ENCODE results near the gene PPIL1. TPM values are rescaled to one million over a fixed set of nuclear protein-coding genes. Genes with fewer than 3 reads are reported as not detected.

PPIL1 gene
- total RNA-seq, 2 experiments from 2014 or later = 34.5 to 35.6 TPM

GRCh38 chr6:36840432-36841403 lies 33.9 kb downstream of the PPIL1 start:
- intact Hi-C loops (cut with micrococcal nuclease) = no loop called here

GRCh38 chr6:36839749-36840431 lies 34.7 kb downstream of the PPIL1 start:
- Mint-ChIP-seq H3K4me3 (peak overlapping the region; percentile 65), H3K36me3 (ENCODE audit: low read depth) (no peaks in the 10 kb centered on the region), H3K4me1 (ENCODE audit: low read depth) (peaks cover 9% of the 10 kb centered on the region), H3K9me3 (no peaks in the 10 kb centered on the region), H3K27me3 (peaks cover 29% of the 10 kb centered on the region), H3K27ac (no peak overlapping the region)
- ATAC-seq = peak; percentile 70
- ChIA-PET CTCF (interaction anchor here (3.0 kb wide), 1 partner anchor 12 kb away, joined by 16 read pairs; no protein-coding TSS in a partner anchor), POLR2A (no interaction called here)
- DNase-seq = peak; percentile 24
- no peak for TF ChIP-seq CTCF (IDR thresholded peaks at IDR 0.05)
- intact Hi-C loops (cut with micrococcal nuclease) = no loop called here

More at GRCh38 chr6:36840432-36841403, 33.9 kb downstream of the PPIL1 start:
- ChIA-PET CTCF (interaction anchor here (1.0 to 3.0 kb wide), 4 partner anchors 9 to 75 kb away, joined by 3 to 16 read pairs (median 5); no protein-coding TSS in a partner anchor), POLR2A (no interaction called here)
- Mint-ChIP-seq H3K4me1 (ENCODE audit: low read depth) (peaks cover 9% of the 10 kb centered on the region), H3K36me3 (ENCODE audit: low read depth) (no peaks in the 10 kb centered on the region), H3K9me3 (no peaks in the 10 kb centered on the region), H3K27ac (no peak overlapping the region), H3K27me3 (peaks cover 29% of the 10 kb centered on the region), H3K4me3 (peak overlapping the region; percentile 65)
- ATAC-seq = peak; percentile 32
- TF ChIP-seq CTCF (IDR thresholded peaks at IDR 0.05) = no peak
- peak; percentile 45 for DNase-seq

- CTCF ChIA-PET = interaction anchor here (3.6 kb wide), 1 partner anchor 13 kb away, joined by 20 read pairs; no protein-coding TSS in a partner anchor
- no peak for DNase-seq
Measured at GRCh38 chr6:36838896-36839748, 35.5 kb downstream of the PPIL1 start, which contains the start of gene CPNE5. CPNE5 (minus strand) TSS chr6:36839444; CDS start chr6:36839377, 67 bp downstream.

GRCh38 chr6:36837686-36838085 lies 36.9 kb downstream of the PPIL1 start:
- Mint-ChIP-seq H3K27me3 (peaks cover 29% of the 10 kb centered on the region), H3K4me3 (no peak overlapping the region), H3K4me1 (ENCODE audit: low read depth) (peaks cover 9% of the 10 kb centered on the region), H3K36me3 (ENCODE audit: low read depth) (no peaks in the 10 kb centered on the region), H3K9me3 (no peaks in the 10 kb centered on the region), H3K27ac (no peak overlapping the region)
- CTCF ChIA-PET = interaction anchor here (1.4 to 3.6 kb wide), 2 partner anchors 15 to 149 kb away, joined by 3 to 20 read pairs; partner anchors contain the start of gene MTCH1
- POLR2A ChIA-PET = interaction anchor here (1.4 to 3.4 kb wide), 2 partner anchors 13 to 231 kb away, joined by 4 to 13 read pairs; no protein-coding TSS in a partner anchor
- intact Hi-C loops (cut with micrococcal nuclease) = no loop called here
- ATAC-seq (no peak), DNase-seq (no peak)
- TF ChIP-seq CTCF (IDR thresholded peaks at IDR 0.05) = no peak

More at GRCh38 chr6:36838896-36839748, 35.5 kb downstream of the PPIL1 start, which contains the start of gene CPNE5:
- H3K27me3 Mint-ChIP-seq = peaks cover 29% of the 10 kb centered on the region
- no peak for TF ChIP-seq CTCF (IDR thresholded peaks at IDR 0.05)
- H3K4me3 Mint-ChIP-seq = peak within 1 kb of the TSS; percentile 65
- no peak within 1 kb of the TSS for H3K27ac Mint-ChIP-seq
- peaks cover 9% of the 10 kb centered on the region for H3K4me1 Mint-ChIP-seq (ENCODE audit: low read depth)
- no peaks in the 10 kb centered on the region for H3K9me3 Mint-ChIP-seq
- intact Hi-C loops (cut with micrococcal nuclease) = no loop called here
- POLR2A ChIA-PET = interaction anchor here (3.4 kb wide), 1 partner anchor 11 kb away, joined by 13 read pairs; no protein-coding TSS in a partner anchor
- peak; percentile 22 for ATAC-seq
- H3K36me3 Mint-ChIP-seq (ENCODE audit: low read depth) = no peaks in the 10 kb centered on the region

Measured in activated CD8-positive, alpha-beta T cell treated with anti-CD3 and anti-CD28 coated beads for 36 hours (primary cell).